Measurements from ENCODE around the gene TPPP.

The TPPP gene

GRCh38 chr5:625516-625915 lies 67.6 kb downstream of the TPPP start:
- Histone ChIP-seq H3K4me3 (ENCODE audit: low read length) (no peak overlapping the region), H4K20me1 (ENCODE audit: control insufficient read depth, insufficient read depth, low read depth, low read length) (no peaks in the 10 kb centered on the region), H3K27me3 (ENCODE audit: control insufficient read depth, low read length) (no peaks in the 10 kb centered on the region), H3K9me3 (ENCODE audit: control insufficient read depth, insufficient read depth, low read length) (no peaks in the 10 kb centered on the region), H3F3A (ENCODE audit: control insufficient read depth, insufficient read depth) (no peaks in the 10 kb centered on the region), H3K36me3 (ENCODE audit: control insufficient read depth, low read length) (peaks cover 71% of the 10 kb centered on the region), H3K9me2 (replicated peaks; ENCODE audit: control insufficient read depth, low read length) (no peaks in the 10 kb centered on the region), H3K4me1 (ENCODE audit: control insufficient read depth, low read length) (no peaks in the 10 kb centered on the region), H3K79me2 (ENCODE audit: control insufficient read depth, low read length) (peaks cover 7% of the 10 kb centered on the region; the same call in 1 of the 2 replicates), H3K4me2 (ENCODE audit: low read length) (no peak overlapping the region), H3K27ac (ENCODE audit: low read depth, low read length) (no peak overlapping the region)
- TF ChIP-seq EZH2phosphoT487 (IDR thresholded peaks at IDR 0.05; ENCODE audit: borderline replicate concordance, low read length) (no peak), CTCF (IDR thresholded peaks at IDR 0.05; ENCODE audit: low read depth, low read length, poor library complexity, severe bottlenecking) (no peak)

DNA sequence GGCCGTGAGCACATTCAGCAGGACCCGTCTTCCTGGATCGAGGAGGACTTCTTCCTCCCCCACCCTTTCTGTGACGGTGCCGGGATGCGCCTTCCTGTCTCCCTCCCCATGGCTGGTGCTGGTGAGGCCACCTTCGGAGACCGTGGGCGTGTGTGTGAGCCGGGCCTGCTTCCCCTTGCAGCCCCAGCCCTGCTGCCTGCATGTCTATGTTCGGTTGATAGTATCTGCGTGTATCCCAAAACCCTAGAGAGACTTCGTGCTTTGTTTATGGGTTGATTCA lies 68.3 kb downstream of the TPPP start:
- Histone ChIP-seq H3K4me1 (ENCODE audit: control insufficient read depth, low read length) (no peaks in the 10 kb centered on the region), H3K9me2 (replicated peaks; ENCODE audit: control insufficient read depth, low read length) (no peaks in the 10 kb centered on the region), H3K27me3 (ENCODE audit: control insufficient read depth, low read length) (no peaks in the 10 kb centered on the region), H3K9me3 (ENCODE audit: control insufficient read depth, insufficient read depth, low read length) (no peaks in the 10 kb centered on the region), H3K4me3 (ENCODE audit: low read length) (no peak overlapping the region), H4K20me1 (ENCODE audit: control insufficient read depth, insufficient read depth, low read depth, low read length) (no peaks in the 10 kb centered on the region), H3K36me3 (ENCODE audit: control insufficient read depth, low read length) (peaks cover 77% of the 10 kb centered on the region), H3K79me2 (ENCODE audit: control insufficient read depth, low read length) (peaks cover 7% of the 10 kb centered on the region; the same call in 1 of the 2 replicates), H3K27ac (ENCODE audit: low read depth, low read length) (no peak overlapping the region), H3F3A (ENCODE audit: control insufficient read depth, insufficient read depth) (no peaks in the 10 kb centered on the region), H3K4me2 (ENCODE audit: low read length) (no peak overlapping the region)
- no peak for TF ChIP-seq EZH2phosphoT487 (IDR thresholded peaks at IDR 0.05; ENCODE audit: borderline replicate concordance, low read length)
- no peak for TF ChIP-seq CTCF (IDR thresholded peaks at IDR 0.05; ENCODE audit: low read depth, low read length, poor library complexity, severe bottlenecking)

DNA sequence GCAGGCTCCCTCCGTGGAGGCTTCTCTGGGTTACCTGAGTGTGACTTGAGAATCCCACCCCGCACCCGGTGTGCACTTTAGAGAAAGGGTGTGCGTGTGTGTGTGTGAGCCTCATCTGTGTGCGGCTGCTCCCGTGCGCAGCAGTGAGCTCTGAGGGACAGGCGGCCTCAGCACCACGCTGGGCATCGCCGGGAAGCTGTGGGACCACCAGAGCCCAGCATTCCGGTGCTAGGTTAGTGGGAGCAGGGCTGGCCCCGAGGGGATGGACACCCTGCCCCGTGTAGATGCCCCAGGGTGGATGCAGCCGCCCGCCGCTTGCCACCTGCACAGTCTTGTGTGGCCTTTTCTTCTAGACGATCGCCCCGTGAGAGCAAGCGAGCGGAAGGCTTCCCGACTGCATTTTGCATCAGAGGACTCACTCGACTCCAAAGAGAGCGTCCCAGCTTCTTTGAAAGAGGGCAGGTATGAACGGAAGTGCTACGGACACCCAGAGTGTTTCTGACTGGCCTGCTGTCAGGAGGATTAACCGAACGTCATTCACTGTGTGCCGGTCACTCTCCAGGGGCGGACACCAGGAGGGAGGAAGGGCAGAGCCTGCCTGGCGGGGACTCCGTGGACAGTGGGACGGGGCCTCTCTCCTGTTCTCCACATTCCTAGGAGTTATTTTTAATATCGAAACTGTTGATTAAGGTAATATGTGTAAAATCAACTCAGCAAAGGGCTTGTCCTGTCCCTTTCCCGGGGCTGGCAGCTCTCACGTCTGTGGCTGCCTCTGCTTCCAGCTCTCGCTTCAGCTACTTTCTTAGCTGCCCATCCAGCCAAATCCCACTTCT lies 68.8 kb downstream of the TPPP start:
- Histone ChIP-seq H3K79me2 (ENCODE audit: control insufficient read depth, low read length) (peaks cover 7% of the 10 kb centered on the region; the same call in 1 of the 2 replicates), H3K9me2 (replicated peaks; ENCODE audit: control insufficient read depth, low read length) (no peaks in the 10 kb centered on the region), H3F3A (ENCODE audit: control insufficient read depth, insufficient read depth) (no peaks in the 10 kb centered on the region), H3K36me3 (ENCODE audit: control insufficient read depth, low read length) (peaks cover 83% of the 10 kb centered on the region), H3K4me1 (ENCODE audit: control insufficient read depth, low read length) (no peaks in the 10 kb centered on the region), H3K4me2 (ENCODE audit: low read length) (no peak overlapping the region), H3K27me3 (ENCODE audit: control insufficient read depth, low read length) (no peaks in the 10 kb centered on the region), H4K20me1 (ENCODE audit: control insufficient read depth, insufficient read depth, low read depth, low read length) (no peaks in the 10 kb centered on the region), H3K9me3 (ENCODE audit: control insufficient read depth, insufficient read depth, low read length) (no peaks in the 10 kb centered on the region), H3K27ac (ENCODE audit: low read depth, low read length) (no peak overlapping the region), H3K4me3 (ENCODE audit: low read length) (no peak overlapping the region)
- TF ChIP-seq EZH2phosphoT487 (IDR thresholded peaks at IDR 0.05; ENCODE audit: borderline replicate concordance, low read length), result no peak
- no peak for TF ChIP-seq CTCF (IDR thresholded peaks at IDR 0.05; ENCODE audit: low read depth, low read length, poor library complexity, severe bottlenecking)

Measured in DOHH2 (cell line).